ENCODE results near the gene SERTAD4.
"Not testable (repeated sequence)": the region's sequence is repeated elsewhere in the genome, so short reads cannot be mapped to it uniquely, and the experiment has no call there.

SERTAD4 gene

GRCh38 chr1:210262167-210262896 is 29.7 kb downstream of the SERTAD4 start:
- DNase-seq, result peak; percentile 92

- DNase-seq, result no peak
Observed at GRCh38 chr1:210262897-210263272, 30.3 kb downstream of the SERTAD4 start.

GRCh38 chr1:210263963-210264362 is 31.4 kb downstream of the SERTAD4 start:
- DNase-seq, result no peak

- DNase-seq, result no peak
Observed at GRCh38 chr1:210264496-210265380, 32.1 kb downstream of the SERTAD4 start.

- not testable (repeated sequence) for DNase-seq
Observed at GRCh38 chr1:210265392-210265955, 32.9 kb downstream of the SERTAD4 start.

GRCh38 chr1:210269981-210270380 is 37.4 kb downstream of the SERTAD4 start:
- DNase-seq, result no peak

GRCh38 chr1:210272666-210273065 is 40.1 kb downstream of the SERTAD4 start:
- DNase-seq, result peak; percentile 64

- DNase-seq, result no peak
Observed at GRCh38 chr1:210280221-210280620, 47.6 kb downstream of the SERTAD4 start.

- DNase-seq, result peak; percentile 3
Observed at GRCh38 chr1:210288116-210288515, 55.5 kb downstream of the SERTAD4 start.

GRCh38 chr1:210289248-210289647 is 56.7 kb downstream of the SERTAD4 start:
- DNase-seq, result no peak

GRCh38 chr1:210291081-210291764 is 58.6 kb downstream of the SERTAD4 start:
- peak; percentile 67 for DNase-seq

GRCh38 chr1:210291786-210292230 is 59.2 kb downstream of the SERTAD4 start:
- DNase-seq, result peak; percentile 89

GRCh38 chr1:210292231-210292871 is 59.8 kb downstream of the SERTAD4 start:
- DNase-seq, result peak; percentile 91

- peak; percentile 91 for DNase-seq
Observed at GRCh38 chr1:210293171-210293607, 60.6 kb downstream of the SERTAD4 start.

GRCh38 chr1:210294999-210295745 is 62.6 kb downstream of the SERTAD4 start:
- DNase-seq, result peak; percentile 84

Measured in left hindlimb (tissue), 1 donor.